SHP77 treated with DMSO at 0.1 percent for 48 hours (cell line): Measurements from ENCODE around the gene CYP3A4.
"Not testable (repeated sequence)": the region's sequence is repeated elsewhere in the genome, so short reads cannot be mapped to it uniquely, and the experiment has no call there.

ENCODE experiments used
- DNase-seq: peaks from one replicate; lab custom pipeline; 2025; lab: John Stamatoyannopoulos, UW

Gene CYP3A4

DNA sequence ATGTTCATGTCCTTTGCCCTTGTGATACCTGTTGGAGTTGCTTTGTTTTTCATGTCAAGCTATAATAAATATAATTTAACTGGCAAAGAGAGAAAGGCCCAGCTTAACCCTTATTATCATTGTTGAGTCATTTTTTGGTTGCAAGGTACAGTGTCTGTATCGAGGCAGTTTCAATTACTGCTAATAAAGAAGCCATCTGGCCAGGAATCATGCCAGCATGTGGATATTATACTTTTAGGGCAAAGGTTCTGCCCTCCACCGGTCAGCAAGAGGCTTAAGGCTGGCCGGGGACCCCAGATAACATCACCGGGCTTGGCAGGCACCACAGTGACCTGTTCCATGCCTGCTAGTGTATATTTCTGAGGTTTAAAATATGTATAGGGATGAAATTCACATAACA is 9.0 kb upstream of the CYP3A4 start:
- no peak for DNase-seq

DNA sequence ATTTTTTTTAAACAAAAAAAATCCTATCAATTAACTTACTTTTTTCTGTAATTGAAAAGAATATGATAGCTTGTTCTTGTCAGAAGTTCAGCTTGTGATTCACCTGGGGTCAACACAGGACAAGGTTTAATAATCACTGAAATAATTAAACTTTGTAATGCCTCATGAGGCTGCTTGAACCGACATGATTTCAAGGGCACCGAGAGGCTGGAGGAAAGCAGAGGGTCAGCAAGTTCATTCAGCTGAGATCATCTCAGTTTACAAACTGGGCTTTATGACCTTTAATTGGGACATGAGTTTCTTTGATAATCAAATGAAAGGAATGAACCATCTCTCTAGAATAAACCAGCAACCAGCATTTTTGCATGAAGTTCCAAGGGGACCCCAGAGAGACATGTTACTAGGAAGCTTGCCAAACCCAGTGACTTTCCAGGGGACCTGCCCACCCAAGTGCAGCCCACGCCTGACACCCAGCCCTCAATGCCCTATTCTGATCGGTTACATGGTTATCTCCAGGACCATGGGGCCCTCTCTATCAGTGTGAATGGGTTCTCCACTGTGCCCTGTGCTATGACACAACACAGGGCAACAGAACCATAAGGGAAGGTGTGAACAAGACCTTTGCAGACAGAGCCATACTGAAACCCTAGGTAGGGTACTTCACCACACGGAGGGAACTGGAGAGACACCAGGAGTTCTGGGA is 7.8 kb upstream of the CYP3A4 start:
- no peak for DNase-seq

DNA sequence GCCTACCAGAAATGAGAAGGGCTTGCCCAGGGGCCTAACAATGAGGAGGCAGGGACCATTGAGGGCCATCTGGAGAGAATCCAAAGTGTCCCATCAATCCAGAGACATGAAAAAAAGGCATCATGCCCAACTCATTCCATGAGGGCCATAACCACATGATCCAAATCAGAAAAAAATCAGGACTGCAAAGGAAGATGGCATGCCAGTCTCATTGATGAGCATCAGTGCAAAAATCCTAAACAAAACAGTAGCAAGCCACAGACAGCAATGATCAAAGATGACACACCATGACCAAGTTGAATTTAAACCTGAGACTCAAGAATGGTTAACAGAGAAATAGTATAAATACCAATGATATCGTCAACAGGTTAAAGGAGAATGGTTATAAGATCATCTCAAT is 7.0 kb upstream of the CYP3A4 start:
- no peak for DNase-seq

DNA sequence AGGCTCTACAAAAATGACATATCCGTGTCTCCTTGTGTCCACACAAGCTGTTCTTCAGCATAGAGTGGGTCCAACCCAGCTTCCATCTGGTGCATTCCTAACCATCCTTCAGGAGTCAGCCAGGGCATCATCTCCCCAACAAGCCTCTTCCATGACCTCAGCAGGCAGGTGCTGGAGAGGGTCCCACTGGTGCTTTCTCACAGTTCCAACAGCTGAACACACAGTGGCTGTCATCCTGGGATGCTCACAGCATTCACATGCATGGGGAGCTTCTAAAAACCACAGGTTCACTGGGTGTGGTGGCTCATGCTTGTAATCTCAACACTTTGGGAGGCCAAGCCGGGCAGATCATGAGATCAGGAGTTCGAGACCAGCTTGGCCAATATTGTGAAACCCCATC is 6.4 kb upstream of the CYP3A4 start:
- no peak for DNase-seq

DNA sequence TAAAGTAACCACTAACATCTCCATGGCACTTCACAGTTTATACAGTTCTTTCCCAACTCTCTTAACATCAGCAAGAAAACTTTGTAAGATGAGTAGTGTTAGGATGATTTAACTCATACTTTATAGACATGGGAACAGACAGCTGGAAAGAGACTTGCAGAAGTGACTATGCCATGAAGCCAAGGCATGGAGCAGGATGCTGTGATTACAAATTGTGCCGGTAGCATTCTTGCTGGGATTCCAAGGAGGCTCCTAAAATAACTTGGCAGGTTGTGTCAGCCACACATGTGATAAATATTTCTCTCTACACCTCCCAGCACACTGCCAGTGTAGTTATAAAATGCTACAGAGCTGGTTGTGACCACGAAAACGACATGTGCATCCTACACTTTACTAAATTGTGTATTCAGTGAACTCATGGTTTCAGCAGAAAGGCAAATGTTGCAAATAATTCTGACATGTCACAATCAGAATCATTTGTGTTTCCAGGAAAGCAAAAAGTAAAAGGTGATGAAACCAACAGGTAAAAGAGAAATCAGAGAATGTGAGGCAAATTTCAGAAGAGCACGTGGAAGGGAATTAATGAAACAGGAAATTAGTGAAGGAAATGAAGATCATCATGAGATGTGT is 5.6 kb upstream of the CYP3A4 start:
- DNase-seq: no peak

DNA sequence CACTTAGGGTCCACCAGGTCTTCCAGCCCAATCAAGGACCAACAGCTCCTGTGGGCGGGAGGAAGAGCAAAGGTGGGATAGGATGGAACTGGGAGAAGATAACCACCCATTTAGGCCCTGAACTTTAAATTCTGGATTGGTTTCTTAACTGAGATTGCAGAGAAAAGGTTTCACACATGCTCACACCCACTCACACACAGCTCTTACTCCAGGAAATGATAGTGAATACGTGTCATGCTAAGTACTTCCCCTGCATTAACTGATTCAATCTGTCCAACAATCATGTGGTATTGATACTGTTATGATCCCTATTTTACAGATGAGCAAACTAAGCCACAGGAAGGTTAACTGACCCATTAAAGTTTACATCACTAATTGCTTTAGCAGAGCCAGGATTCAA is 4.6 kb upstream of the CYP3A4 start:
- no peak for DNase-seq

DNA sequence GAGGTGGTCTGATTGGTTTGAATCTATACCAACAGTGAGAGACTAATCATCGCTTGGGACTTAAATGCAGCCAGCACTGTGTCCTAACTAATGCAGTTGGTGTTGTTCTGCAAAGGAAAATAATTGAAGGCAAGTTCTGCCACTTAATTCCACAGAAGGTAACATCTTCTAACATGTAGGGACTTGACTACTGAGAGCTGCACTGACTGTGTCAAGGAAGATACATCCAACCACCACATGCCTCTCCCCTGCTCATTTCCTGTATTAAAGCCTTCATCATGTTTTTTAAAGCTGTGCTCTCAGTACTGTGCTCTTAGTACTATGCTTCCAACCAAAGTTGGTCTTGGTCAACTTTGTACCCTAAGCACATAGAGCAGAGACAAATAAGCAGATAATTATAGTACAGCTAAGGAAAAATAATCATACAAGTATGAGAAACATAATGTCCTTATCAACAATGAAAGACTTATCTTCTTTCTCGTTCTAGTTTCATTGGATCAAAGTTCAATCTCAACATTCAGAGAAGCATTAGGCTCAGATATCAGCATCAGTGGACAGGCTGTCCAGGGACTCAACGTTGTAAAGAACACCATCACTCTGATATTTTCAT is 2.8 kb upstream of the CYP3A4 start:
- no peak for DNase-seq

DNA sequence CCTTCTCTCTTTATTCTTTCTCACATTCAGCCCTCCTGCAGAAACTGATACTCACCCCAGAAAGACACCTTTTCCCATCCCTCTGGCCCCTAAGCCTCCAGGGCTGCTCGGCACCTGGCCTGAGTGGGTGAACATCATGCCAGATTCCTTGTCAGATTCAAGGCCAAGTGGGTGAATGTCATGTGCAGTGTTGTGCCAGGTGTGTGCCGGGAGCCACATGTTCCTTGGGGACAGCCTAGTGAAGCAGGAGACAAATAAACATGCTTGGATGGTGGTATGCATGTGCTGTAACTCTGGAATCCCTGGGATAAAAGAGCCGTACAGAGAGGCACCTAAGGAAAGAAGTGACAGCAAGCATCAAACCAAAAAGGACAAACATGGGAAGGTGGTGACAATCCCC is 1.7 kb upstream of the CYP3A4 start:
- DNase-seq: not testable (repeated sequence)

DNA sequence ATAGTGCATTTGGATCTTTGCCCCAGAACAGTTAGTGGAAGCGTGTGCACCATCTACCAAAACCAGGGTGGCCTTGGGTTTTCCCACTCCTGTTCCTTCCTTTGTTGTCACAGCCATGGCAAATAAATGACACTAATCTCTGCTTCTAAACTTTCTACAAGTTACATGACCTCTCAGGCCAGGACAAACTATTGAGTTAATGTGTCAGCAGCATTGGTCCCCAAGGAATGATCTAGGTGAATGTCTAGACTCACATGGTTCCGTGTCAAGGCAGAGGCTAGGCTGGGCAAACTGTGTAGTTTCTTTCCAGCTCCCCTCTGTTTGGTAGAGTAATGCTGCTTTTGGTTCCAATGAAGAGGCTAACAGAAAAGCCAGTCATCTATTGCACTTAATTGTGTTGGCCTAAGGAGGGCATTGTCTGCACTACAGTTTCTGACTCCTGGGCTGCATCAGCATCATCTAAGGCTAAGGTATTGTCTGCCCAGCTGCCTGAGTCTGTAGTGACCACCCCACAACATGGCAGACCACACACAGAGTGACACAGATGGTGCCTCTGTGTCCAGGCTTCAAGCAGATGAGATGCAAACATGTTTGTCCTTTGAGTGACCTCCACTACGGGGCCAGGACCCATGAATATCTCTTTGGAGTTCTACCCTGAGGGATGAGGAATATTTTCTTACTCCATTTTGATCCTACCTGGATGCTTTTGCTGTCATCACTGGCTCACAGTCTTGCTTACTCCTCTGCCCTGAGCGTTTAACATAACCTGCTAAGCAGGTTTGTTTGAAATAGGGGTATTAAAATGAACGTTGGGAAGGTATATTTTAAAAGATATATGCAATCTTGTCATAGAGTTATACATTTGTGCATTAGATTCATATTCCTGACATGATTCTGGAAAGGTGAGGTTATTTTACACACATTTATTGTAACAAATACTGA is 1.7 kb downstream of the CYP3A4 start:
- DNase-seq: no peak

DNA sequence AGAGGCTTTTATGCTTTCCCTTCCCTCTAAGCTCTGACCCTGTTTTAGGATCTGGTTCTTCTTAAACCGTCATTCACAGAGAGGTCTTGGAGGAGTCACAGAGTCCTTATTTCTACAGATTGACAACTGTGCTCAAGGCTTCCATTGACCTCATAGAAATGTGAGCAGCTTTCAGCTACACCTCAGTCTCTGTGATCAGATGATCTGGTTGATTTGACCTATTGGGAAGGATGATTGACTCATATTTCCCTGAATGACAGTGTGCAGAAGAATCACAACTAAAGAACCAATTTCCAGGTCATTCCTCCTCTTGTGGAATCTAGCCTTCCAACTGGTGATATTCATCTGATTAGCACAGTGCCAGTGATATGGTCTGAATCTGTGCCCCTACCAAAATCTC is 3.4 kb downstream of the CYP3A4 start:
- no peak for DNase-seq

DNA sequence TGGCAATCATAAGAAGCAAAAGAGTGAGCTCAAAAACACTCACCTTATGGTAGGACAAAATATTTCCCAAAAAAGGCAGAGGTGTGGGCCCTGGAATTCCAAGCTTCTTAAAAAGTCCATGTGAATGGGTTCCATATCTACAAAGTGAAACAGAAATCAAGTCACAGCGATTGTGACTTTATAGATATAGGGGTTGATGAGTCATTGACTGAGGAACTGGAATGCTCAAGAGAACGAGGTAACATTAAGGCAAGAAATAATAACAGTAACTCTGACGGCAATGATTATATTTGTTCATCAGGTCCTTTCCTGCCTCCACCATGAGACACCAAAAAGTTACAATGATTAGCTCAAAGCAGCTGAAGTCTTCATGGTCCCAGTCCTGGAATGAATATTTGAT is 4.0 kb downstream of the CYP3A4 start:
- DNase-seq: no peak

DNA sequence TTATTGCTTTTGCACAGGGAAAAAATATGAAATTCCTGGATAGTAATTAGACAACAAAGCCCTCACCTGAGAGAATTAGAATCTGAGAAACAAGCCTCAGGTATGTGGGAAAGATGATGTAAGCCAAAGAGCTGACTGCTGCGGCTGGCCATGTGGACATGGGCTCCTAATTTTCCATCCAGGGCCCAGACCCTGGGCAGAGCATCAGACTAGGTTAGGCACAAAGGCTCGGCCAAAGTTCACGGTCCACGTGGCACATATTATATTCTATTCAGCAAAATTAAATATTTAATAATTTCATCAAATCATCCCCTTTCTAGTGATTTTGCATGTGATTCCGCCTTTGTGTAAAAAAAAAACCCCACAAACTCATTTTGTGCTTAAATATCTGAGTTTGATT is 5.1 kb downstream of the CYP3A4 start:
- DNase-seq: no peak

DNA sequence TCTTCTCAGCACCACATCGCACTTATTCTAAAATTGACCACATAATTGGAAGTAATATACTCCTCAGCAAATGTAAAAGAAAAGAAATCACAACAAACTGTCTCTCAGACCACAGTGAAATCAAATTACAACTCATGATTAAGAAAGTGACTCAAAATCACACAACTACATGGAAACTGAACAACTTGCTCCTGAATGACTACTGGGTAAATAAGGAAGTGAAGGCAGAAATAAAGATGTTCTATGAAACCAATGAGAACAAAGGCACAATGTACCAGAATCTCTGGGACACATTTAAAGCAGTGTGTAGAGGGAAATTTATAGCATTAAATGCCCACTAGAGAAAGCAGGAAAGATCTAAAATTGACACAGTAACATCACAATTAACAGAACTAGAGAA is 10.6 kb downstream of the CYP3A4 start:
- DNase-seq: not testable (repeated sequence)

DNA sequence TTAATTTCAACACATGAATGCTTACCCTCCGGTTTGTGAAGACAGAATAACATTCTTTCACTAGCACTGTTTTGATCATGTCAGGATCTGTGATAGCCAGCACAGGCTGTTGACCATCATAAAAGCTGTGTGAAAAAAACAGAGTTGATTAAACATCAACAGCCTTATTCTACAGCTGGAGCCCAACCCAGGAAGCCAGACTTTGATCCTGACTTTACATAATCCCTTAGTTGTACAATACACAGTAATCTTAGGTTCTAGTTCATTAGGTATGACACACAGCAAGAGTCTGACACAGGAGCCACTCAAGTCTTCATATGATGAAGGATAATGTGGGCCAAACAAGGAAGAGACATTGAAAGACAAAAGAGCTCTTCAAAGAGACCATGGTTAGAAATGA is 11.4 kb downstream of the CYP3A4 start:
- no peak for DNase-seq

DNA sequence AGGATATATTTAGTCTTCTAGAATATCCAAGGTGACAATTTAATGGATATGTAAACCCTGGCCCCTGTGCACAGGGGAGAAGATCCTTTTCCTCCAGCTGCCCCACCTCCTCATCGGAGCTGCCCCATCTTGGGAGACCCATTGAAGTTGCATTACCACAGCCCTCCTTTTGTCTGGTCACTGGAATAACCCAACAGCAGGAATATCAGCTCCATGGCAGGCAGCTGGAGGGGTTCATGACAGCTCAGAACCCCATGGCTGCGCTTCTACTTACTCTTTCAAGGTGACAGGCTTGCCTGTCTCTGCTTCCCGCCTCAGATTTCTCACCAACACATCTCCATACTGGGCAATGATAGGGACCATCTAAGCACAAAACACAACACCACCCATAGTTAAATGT is 14.5 kb downstream of the CYP3A4 start:
- DNase-seq: not testable (repeated sequence)

DNA sequence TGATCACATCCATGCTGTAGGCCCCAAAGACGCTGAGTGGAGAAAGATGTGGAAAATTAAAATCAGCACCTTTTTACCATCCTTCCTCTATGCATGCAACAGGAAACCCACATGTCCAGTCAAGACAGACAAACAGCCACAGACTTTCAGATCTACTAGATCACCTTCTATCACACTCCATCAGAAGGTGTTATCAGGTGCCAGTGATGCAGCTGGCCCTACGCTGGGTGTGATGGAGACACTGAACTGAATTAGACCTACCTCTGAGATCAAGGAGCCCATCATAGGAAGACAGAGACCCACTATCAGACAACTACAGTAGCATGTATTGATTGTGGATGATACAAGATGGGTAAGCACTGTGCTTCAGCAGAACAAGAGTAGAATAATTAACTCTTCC is 15.5 kb downstream of the CYP3A4 start:
- DNase-seq: no peak

DNA sequence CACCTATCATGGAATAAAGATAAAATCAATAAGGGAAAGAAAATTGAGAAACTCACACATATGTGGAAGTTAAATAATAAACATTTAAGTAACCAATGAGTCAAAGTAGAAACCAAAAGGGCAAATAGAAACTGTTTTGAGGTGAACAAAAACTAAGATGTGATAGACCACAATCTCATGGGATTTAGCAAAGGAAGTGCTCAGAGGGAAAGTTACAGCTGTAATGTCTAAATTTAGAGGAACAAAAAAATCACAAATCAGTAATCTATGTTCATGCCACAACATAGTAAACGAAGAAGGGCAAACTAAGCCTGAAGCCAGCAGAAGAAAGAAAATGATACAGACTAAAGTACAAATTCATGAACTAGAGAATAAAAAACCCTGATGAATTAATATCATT is 16.3 kb downstream of the CYP3A4 start:
- no peak for DNase-seq

DNA sequence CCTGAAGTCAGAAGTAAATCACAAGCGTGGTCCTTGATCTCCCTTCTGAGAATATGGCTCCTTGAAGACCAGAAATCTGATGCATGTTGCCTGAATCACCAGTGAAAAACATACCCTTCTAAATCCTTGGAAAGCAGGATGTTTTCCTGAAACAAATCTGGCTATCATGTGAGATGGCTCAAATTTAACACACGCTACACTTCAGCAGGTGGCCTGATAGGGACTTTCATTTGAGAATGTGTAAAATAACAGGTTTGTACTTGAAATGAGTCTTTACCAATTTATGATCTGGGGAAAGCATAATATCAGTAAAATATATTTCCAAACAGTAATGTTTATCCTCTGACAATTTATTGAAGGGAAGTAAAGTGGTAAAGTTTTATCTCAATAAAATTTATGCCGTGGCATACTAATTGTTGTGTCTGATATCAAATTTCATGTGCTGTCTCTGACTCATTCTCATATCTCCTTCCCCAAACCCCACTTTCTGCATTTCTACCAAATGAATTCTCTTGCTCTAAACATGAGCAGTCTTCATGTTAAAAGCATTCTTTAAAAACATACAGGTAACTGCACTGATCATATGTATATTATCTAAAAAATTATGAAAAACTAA is 17.4 kb downstream of the CYP3A4 start:
- DNase-seq: no peak

DNA sequence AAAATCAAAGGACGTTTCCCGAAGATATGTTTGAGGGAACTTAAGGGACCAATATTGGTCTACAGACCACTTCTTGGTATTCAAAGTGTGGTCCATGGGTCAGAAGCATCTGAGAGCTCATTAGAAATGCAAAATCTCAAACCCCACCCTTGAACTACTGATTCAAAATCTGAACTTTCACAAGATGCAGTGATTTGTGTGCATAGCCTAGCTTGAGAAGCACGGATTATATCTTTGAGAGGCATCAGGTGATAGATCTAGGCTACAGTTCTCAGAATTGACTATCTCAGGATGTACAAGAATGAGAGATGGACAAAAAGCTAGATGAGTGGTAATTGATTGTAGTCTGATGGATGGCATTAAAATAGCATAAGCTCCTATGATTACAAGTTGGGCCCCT is 19.5 kb downstream of the CYP3A4 start:
- no peak for DNase-seq

DNA sequence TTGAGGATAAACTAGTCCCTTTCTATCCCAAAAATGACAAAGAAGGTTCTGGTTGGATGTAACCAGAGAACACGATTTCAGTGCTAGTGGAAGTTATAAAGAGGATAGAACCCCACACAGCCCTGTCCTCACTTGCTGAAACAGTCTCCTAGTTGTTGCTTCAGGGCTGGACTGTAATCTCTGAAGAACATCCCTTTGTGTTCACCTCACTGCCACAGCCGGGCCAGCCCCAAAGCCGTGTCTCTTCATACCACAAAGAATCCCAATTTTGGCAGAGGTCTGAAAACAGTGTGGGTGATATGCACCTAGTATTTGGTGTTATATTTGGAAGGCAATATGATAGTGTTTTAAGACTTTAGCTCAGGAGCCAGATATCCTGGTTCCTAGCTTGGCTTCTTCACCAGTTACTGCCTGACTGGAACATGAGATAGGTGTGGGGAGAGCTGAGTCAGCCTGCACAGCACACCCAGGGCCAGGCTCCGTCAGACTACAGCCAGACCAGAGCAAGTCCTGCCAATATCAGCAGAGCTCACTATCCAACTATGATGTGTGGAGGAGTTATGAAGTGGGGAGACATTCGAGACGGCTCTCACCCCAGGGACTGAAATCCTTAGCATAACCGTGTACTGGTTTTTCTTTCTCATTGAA is 21.2 kb downstream of the CYP3A4 start:
- no peak for DNase-seq

DNA sequence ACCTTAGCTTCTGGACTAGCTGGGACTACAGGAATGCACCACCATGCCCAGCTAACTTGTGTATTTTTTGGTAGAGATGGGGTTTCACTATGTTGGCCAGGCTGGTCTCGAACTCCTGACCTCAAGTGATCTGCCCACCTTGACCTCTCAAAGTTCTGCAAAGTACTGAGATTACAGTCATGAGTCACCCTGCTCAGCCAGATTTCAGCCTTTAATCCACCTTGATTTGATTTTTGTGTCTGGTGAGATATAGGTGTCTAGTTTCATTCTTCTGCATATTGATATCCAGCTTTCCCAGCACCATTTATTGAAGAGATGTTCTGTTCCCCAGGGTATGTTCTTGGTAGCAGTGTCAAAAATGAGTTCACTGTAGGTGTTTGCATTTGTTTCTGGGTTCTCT is 28.9 kb downstream of the CYP3A4 start:
- no peak for DNase-seq

DNA sequence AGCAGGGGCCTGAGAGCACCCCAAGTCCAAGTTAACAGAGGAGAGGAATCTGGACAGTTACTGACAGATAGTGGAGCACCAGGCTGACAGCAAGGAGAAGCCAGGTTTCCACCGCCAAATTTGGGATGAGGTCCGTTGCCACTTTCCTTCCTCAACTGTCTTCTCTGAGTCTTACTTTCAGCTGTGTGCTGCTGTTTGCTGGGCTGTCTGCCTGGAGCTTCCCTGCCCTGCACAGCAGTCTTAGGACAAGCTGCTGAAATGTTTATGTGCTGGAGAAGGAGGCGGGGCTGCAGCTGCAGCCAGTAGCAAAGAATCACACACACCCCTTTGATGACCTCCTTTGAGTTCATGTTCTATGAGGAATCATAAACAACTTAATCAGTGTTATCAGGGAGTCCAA is 31.6 kb downstream of the CYP3A4 start:
- DNase-seq: no peak
